Measurements from ENCODE around the gene FALEC. TPM values are rescaled to one million over a fixed set of nuclear protein-coding genes. Genes with fewer than 3 reads are reported as not detected.
A peak's percentile ranks its signal among the peaks of the same experiment; 100 is the strongest.

Gene FALEC
- total and polyA plus RNA-seq, 8 donors = 0.93 TPM; not detected in 7

GRCh38 chr1:150514913-150515327 is 632 bp upstream of the FALEC start:
- Histone ChIP-seq H3K36me3 (peaks cover 0 to 21% (median 13%) of the 10 kb centered on the region in 4 donors), H3K27me3 (no peaks in the 10 kb centered on the region), H3K4me1 (peaks cover 12 to 43% (median 21%) of the 10 kb centered on the region in 4 donors), H3K4me3 (peak overlapping the region; percentile 55 to 65 (median 58)), H3K9me3 (no peaks in the 10 kb centered on the region), H3K27ac (peak overlapping the region; percentile 80 to 92 (median 85))
- intact Hi-C loops (cut with DNase I; ENCODE audit: low total_unique reads) = no loop called here
- TF ChIP-seq, protein P1, sequence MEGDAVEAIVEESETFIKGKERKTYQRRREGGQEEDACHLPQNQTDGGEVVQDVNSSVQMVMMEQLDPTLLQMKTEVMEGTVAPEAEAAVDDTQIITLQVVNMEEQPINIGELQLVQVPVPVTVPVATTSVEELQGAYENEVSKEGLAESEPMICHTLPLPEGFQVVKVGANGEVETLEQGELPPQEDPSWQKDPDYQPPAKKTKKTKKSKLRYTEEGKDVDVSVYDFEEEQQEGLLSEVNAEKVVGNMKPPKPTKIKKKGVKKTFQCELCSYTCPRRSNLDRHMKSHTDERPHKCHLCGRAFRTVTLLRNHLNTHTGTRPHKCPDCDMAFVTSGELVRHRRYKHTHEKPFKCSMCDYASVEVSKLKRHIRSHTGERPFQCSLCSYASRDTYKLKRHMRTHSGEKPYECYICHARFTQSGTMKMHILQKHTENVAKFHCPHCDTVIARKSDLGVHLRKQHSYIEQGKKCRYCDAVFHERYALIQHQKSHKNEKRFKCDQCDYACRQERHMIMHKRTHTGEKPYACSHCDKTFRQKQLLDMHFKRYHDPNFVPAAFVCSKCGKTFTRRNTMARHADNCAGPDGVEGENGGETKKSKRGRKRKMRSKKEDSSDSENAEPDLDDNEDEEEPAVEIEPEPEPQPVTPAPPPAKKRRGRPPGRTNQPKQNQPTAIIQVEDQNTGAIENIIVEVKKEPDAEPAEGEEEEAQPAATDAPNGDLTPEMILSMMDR (IDR thresholded peaks at IDR 0.05) = no peak
- no peak for TF ChIP-seq POLR2AphosphoS5 (IDR thresholded peaks at IDR 0.05)
- TF ChIP-seq EP300 (IDR thresholded peaks at IDR 0.05) = no peak
- TF ChIP-seq POLR2A (IDR thresholded peaks at IDR 0.05) = no peak
- WGBS, 5 donors = 25 to 28% (median 27%) methylated on average over 21 of the region's 21 CpGs
- no peak for DNase-seq

GRCh38 chr1:150516050-150516591 is 569 bp downstream of the FALEC start:
- no peaks in the 10 kb centered on the region for H3K9me3 ChIP-seq
- WGBS, 5 donors = 1 to 4% (median 2%) methylated on average over 19 of the region's 19 CpGs
- intact Hi-C loops (cut with DNase I; ENCODE audit: low total_unique reads) = no loop called here
- H3K4me1 ChIP-seq = peaks cover 12 to 43% (median 21%) of the 10 kb centered on the region in 4 donors
- H3K36me3 ChIP-seq = peaks cover 0 to 12% (median 10%) of the 10 kb centered on the region in 4 donors
- H3K27ac ChIP-seq = peak overlapping the region; percentile 31 to 91 (median 84)
- TF ChIP-seq, protein P1 (IDR thresholded peaks at IDR 0.05) = no peak
- TF ChIP-seq EP300 (IDR thresholded peaks at IDR 0.05) = no peak
- TF ChIP-seq POLR2A (IDR thresholded peaks at IDR 0.05) = no peak
- no peak for TF ChIP-seq POLR2AphosphoS5 (IDR thresholded peaks at IDR 0.05)
- peak in 1 of 2 donors; percentile 44 for DNase-seq
- peak overlapping the region; percentile 55 to 65 (median 58) for H3K4me3 ChIP-seq
- no peaks in the 10 kb centered on the region for H3K27me3 ChIP-seq

- TF ChIP-seq POLR2AphosphoS5 (IDR thresholded peaks at IDR 0.05) (no peak), POLR2A (IDR thresholded peaks at IDR 0.05) (no peak), EP300 (IDR thresholded peaks at IDR 0.05) (no peak)
- TF ChIP-seq, protein P1 (IDR thresholded peaks at IDR 0.05) = no peak
- intact Hi-C loops (cut with DNase I; ENCODE audit: low total_unique reads) = no loop called here
- DNase-seq = peak in 1 of 2 donors; percentile 68
- Histone ChIP-seq H3K4me3 (peak overlapping the region; percentile 55 to 65 (median 58)), H3K36me3 (peaks cover 0 to 7% (median 5%) of the 10 kb centered on the region in 4 donors), H3K27me3 (no peaks in the 10 kb centered on the region), H3K4me1 (peaks cover 12 to 43% (median 21%) of the 10 kb centered on the region in 4 donors), H3K9me3 (no peaks in the 10 kb centered on the region), H3K27ac (peak overlapping the region in 4 of 5 donors; percentile 80 to 91 (median 84))
- 15 to 25% (median 23%) methylated on average over 4 of the region's 4 CpGs for WGBS, 5 donors
Observed at GRCh38 chr1:150516616-150517015, 1.1 kb downstream of the FALEC start.

DNA sequence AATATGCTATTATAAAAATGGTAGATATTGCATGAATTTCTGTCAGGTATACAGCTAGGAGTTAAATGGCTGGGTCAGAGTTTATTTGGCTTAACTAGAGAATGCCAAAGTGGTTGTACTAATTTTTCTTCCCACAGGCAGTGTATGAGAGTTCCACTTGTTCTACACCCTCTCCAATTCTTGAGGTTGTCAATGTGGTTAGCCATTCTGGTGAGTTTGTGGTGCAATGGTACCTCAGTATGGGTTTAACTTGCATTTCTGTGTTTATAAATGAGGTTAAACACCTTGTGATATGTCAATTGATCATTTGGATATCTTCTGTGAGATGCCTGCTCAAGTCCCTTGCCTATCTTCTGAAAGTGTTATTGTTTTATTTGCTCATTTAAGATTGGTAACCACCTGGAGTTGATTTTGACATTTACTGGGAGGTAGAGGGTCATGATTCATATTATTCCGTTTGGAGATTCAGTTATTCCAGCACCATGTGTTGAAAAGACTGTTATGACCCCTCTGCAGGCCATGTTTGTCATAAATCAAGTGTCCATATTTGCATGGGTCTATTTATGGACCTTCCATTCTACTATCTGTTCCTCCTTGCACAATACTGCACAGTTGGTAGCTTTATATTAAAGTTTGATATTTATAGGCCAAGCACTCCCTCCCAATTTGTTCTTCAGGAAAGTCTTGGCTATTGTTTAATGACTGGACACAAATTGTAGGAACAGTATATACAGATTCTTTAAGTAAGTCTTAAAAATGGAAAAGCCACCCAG is 5.8 kb downstream of the FALEC start:
- Histone ChIP-seq H3K36me3 (no peaks in the 10 kb centered on the region), H3K9me3 (no peaks in the 10 kb centered on the region), H3K27me3 (no peaks in the 10 kb centered on the region), H3K27ac (no peak overlapping the region), H3K4me1 (peaks cover 2 to 12% (median 5%) of the 10 kb centered on the region in 4 donors), H3K4me3 (no peak overlapping the region)
- intact Hi-C loops (cut with DNase I; ENCODE audit: low total_unique reads) = no loop called here
- 50 to 75% (median 57%) methylated on average over 1 of the region's 1 CpG for WGBS, 5 donors
- TF ChIP-seq, protein P1 (IDR thresholded peaks at IDR 0.05) = no peak
- TF ChIP-seq POLR2AphosphoS5 (IDR thresholded peaks at IDR 0.05) (no peak), POLR2A (IDR thresholded peaks at IDR 0.05) (no peak), EP300 (IDR thresholded peaks at IDR 0.05) (no peak)
- DNase-seq = no peak

Data from stomach (tissue), 9 donors.